B cell (primary cell): ENCODE measurements around the gene MYH11.

Experiments
- CTCF ChIP-seq: fragments of 200-600 bp; IDR thresholded peaks from one replicate; pipeline ENCODE4 v1.8.0; 2022; ENCODE audit warnings: antibody characterized with exemption, mild to moderate bottlenecking
- EZH2 ChIP-seq: IDR thresholded peaks from 2 replicates; pipeline ENCODE4 v1.6.1; 2012; ENCODE audit warnings: borderline replicate concordance, low read depth, mild to moderate bottlenecking, moderate library complexity, low read length; ENCODE audit not compliant: insufficient read depth, poor library complexity, severe bottlenecking

- TF ChIP-seq CTCF (no peak), EZH2 (no peak)
These were observed 24.6 kb downstream of the MYH11 start for GRCh38 chr16:15832241-15832640.
